GM21447 (cell line): ENCODE results near the gene KCNJ12.
"Not testable (repeated sequence)": the region's sequence is repeated elsewhere in the genome, so short reads cannot be mapped to it uniquely, and the experiment has no call there.

Source experiments
- ATAC-seq: cut with Tn5 transposase; IDR thresholded peaks from one replicate; pipeline ENCODE4 v1.9.1; 2021; ENCODE audit not compliant: unreplicated experiment

Gene KCNJ12

DNA sequence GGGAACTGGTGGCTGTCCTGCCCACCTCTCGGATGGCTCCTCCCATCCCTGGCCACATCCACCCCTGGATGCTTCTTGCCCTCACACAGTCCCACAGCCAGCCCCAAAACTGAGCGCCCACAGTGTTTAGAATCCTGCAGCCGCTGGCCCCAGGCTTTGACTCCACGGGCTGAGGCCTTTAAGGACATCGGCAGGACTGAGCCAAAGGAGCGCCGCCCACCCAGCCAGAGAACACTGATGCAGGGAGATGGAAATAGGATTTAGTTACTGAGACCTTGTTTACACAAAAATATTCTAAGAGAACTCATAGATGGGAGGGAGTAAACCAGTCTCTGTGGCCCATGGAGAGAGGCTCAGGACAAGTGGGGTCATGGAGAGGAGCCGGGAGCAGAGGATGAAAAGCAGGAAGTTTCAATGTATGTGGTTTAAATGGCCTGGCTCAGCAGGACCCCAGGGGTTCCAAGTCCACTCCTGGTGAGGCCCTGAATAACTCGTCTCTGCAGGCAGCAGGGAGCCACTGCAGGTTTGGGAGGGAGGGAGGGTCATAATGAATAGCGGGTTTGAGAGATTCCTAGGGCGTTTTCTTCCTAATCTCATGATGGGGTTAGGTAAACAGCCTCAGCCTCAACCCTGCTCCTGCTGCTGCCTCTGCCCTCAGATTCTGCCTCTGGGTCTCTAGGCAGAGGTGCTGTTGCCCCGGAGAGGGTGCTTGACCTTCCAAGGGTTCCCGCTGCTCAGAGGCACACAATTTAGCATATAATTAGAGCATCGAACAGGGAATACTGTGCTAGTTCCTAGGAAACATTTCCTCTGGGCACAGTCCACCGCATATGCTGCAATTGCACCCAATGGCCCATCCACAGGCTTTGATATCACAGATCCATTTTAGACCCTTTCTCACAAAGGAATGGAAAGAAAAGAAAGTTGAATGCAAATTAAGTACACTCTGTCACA, 61.0 kb downstream of the KCNJ12 start:
- not testable (repeated sequence) for ATAC-seq

DNA sequence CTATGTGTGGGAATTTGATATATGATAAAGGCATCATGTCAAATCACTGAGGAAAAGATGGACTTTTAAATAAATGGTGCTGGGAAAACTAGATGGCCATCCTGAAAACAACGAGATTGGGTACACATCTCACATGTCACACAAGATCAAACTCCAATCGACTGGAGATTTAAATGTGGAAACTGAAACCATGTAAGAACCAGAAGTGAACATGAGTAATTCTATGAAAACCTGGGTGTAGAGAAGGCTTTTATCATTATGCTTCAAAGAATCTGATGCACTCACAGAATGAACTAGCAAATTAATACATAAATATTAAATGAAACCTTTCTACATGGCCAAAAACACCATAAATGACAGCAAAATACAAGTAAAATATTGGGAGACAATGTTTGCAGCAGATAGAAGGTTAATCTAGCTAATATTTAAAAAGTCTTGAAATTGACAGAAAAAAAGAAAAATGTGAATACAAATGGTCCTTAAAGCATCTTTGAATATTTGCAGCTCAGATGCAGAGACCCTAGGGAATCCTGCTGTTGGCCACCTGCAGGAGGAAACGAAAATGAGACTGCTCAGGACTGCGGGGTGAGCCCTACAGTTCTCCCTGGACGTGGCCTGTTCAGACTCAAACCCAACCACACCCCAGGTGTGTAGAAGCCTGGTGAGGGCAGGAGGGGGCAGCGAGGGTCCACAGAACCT, 62.3 kb downstream of the KCNJ12 start:
- ATAC-seq: not testable (repeated sequence)

DNA sequence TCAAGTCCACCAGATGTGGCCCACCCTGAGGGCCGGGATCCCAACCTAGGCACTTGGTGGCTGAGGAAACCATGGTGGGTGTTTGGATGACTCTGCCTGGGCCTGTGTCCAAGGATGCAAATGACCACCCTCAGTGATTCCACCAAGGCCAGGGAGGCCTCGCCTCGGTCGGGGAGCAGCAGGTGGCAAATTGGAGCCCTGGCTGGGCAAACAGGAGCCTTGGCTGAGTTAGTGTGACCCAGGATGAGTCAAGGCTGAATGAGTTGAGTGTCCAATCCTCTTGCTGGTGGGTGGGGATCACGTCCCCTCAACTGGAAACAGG, 62.8 kb downstream of the KCNJ12 start:
- ATAC-seq: not testable (repeated sequence)

DNA sequence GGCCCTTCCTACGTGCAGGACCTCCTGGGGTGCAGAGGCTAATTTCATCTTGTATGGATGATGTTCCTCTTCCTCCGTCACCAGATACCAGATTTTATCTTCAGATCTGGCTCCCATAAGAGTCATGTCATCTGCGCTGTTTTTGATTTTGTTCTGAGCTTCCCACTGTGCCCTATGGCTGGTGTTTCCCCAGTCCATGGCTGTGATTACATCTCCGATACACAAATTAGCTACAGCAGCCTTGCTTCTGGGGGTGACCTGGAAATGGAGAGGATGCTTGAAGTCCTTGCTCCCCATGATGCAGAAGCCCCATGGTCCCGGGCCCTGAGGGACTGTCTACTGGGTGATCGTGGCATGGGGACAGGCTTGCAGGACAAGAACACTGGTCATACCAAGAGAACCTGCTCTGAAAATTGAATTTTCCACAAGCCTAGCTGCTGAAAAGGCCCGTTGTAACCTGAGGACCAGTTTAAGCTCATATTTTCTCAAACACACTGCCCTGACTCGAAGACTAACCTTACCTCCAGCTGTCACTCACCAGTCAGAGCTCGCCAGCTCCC, 69.0 kb downstream of the KCNJ12 start:
- no peak for ATAC-seq

DNA sequence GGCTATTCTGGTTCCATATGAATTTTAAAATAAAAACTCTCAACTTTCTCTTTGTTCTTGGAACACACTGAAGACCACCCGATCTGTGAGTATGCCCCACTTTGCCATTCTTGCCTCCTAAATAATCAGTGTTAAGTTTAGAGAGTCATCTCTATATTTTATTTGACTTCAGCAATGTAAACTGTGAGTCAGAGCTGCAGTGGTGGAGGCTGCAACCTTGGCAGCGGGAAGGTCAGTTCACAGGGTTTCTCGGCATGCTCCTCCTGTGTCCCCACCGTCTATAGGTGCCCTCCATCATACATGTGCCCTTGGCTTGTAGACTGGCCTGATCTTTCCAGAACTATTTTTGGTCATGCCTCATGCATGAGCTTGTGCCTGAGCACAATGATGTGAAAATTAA, 71.4 kb downstream of the KCNJ12 start:
- not testable (repeated sequence) for ATAC-seq

DNA sequence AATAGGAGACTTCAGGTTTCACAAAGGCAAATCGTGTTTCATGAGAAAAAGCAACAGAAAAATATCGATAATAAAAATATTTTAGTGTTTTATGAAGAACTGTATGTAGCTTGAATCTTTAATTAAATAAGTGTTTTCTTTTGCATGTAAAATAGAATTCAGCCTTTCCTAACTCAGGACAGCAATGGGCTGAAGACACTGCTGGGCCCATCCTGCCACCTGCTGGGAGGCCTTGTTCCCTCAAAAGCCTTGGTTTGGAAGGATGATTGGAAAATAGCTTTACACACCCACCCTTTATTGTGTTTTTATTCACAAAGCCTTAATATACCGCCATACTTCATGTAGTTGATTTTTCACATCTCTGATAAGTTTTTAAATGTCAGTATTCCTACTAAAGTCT, 73.7 kb downstream of the KCNJ12 start:
- not testable (repeated sequence) for ATAC-seq

DNA sequence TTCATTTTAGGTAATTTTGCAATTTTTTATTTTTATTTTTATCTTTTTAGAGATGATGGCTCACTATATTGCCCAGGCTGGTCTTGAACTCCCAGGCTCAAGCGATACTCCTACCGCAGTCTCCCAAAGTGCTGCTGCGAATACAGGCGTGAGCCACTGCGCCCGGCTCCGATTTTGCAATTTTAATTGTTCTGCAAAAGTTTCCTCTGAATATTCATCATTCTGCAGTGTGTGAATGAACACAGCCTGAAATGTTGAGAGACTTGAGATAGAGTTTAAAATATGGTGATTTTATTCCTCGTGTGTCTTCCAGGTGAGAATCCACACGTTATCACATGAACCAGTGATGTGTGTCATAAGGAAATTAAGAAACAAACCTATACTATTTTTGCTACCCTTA, 75.8 kb downstream of the KCNJ12 start:
- no peak for ATAC-seq

DNA sequence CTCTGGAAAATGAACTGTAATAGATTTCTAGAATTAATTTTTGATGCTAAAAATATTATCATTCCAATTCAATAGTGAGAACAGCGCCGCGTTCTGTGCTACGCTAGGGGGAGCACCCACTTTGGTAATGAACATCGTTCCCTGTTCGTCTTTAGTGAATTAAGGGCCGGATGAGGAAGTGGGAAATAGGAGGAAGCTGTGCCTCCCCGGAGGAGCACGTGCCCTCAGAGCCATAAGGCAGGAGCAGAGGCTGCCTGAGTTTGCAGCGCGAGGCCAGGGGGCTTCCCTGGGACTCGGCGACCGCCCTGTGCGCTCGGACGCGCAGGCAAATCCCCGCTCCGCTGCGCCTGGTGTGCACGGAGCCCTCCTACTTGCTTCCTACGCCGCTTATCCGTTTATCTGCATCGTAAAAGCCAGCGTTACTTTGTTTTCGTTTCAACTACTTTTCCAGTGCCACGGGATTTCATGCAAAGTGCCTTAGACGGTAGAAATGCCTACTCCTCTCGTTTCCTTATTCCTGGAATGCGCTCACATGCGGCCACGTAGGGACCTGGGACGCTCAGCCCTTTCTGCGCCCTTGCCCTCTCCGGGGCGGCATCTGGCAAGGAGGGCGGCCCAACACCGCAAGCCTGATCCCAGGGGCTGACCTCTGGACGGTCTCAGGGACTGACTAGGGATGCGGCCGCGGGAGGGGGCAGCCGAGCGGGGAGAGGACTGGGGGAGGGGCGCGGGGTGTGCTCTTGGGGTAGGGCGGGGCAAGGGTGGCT, 76.4 kb downstream of the KCNJ12 start:
- ATAC-seq: no peak

DNA sequence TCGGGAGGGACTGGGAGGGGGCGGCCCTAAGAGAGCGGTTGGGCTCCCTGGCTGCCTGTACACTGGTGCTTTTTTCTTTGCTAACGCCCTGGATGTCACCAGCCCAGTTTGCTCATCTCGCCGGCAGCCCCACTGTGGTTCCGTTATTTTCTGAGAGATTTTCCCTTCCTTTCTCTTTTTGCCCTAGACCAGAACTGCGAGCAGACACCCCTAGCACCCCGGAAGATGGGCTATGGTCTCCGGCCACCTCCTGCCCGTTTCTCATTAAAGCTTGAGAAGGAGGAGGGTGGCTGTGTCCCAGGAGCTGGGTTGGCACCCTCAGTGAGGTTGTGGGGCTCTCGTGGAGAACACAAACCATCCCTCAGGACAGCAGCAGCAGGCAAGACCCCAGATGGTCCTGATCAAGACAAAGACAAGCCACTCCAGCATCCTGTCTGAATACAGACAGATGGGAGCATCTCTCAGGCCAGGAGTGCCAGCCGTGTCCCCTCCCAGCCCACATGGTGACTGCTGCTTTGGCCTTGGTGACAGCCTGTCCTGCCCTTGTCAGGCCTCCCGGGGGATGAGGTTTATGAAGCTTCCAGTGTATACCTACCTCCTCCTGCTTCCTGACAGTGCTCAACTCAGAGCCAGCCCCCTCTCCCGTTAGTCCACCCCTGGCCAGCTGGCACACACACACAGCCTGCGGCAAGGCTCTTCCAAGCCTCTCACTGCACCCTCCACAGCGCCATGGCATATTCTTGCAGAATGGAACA, 77.2 kb downstream of the KCNJ12 start:
- ATAC-seq: no peak

DNA sequence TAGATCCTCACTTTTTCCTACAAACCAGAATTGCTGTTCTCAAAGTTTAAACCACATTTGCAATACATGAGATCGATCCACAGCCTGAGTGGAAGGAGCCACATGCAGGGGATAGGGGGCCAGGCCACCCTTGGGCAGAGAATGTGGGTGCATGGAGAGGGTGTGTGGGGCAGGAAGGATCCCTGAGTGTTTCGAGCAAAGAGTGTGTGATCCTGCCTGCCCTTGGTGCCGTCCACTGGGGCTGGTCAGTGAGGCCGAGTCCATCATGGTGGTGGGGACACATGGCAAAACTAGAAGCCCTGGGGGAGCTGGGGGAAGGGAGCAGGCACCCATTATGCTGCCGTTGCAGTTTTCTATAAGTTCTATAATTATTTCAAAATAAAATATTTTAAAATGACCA, 77.8 kb downstream of the KCNJ12 start:
- ATAC-seq: not testable (repeated sequence)

DNA sequence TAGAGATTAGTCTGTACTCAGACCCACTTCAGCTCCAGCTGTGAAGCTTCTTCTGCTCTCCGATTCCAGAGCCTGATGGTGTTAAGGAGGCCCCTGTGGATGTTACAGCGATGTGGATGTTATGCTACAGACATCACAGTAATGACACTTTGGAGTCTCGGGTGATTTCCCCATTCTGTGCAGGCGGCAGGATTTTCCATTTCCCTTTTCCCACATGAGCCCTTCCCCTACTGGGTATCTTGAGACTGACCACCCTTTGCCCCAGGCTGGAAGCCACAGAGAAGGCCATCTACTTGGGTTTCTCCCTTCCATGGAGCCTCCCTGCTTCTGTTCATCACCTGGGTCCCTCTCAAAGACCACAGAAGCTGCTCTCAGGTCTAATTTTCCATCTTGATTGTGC, 78.3 kb downstream of the KCNJ12 start:
- ATAC-seq: no peak

DNA sequence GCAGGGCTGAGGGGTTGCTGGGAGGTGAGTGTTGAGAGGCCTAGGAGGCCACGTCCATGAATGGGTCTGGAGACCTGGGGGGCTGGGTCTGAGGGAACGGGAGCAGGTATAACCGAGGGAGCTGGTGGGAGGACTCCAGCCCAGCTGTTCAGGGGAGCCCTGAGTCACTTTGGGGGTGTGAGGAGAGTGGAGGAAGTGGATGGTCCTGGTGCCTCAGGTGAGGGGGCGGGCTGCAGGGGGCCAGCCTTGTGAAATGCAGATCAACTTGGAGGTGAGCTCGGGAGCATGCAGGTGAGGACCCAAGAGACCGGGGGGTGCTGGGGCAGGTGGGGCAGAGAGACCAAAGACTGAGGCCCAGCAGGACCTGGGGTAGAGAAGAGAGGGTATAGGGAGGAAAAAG, 79.6 kb downstream of the KCNJ12 start:
- no peak for ATAC-seq

DNA sequence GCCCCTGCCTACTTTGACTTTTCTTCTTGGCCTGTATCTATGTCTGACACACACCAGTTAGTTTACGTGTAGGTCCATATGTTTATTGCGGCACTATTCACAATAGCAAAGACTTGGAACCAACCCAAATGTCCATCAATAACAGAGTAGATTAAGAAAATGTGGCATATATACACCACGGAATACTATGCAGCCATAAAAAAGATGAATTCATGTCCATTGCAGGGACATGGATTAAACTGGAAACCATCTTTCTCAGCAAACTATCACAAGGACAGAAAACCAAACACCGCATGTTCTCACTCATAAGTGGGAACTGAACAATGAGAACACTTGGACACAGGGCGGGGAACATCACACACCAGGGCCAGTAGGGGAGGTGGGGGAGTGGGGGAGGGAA, 80.3 kb downstream of the KCNJ12 start:
- not testable (repeated sequence) for ATAC-seq

DNA sequence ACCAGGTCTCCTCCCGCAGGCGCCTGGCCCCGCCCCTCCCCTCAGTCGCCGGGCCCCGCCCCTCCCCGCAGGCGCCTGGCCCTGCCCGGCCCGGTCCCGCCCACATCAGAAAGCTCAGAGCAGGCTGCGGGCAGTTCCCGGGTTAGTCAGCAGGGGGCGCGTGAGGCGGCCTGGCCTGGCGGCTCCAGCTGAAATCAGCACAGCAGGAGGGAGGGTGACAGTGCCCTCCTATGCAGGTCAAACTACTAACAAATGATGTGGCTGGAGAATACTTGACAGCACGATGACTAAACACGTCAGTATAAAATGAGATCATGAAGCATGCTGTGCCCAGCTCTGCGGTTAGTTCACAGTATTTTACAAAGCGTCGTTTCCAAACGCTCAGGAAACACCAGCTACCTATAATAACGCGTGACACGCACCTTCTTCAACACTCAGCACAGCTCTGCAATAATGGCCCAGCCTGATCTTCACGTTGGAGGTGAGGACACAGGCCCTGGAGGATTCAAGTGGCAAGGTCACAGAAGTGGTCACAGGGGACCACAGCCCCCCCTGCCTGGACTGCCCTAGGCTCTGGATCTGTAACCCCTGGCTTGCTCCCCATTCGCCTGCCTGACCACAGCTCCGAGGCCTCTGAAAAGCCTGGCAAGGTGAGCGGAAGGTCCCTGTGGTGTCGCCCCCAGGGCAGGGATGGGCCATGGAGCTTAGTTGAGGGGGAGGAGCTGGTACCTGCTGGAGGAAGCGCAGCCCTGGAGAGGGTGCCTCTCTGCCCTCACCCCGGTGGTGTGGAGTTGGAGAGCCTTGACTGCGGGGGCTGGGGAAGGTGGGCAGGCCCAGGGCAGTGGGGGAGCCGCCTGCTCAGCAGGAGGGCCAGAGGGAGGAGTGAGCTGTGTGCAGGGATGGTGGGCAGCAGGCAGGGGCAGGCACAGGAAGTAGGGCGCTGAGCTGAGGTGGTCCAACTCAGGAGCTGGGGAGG, 81.2 kb downstream of the KCNJ12 start:
- peak; percentile 81 for ATAC-seq

DNA sequence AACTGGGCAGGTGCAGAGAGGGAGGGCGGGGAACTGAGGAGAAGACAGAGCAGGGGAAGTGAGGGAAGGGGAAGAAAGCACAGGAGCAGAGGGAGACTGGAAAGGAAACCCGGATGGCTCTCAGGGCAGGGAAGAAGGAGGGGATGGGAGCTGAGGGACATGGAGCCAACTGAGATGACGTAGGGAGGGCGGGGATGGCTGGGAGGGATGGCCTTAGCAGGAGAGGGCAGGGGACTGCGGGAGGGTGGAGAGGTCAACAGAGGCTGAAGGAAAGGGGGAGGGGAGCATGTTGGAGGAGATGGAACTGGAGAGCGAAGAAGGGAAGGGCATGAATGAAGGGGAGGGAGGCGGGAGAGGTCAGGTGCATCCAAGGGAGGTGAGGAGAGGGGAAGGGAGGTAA, 81.9 kb downstream of the KCNJ12 start:
- no peak for ATAC-seq

DNA sequence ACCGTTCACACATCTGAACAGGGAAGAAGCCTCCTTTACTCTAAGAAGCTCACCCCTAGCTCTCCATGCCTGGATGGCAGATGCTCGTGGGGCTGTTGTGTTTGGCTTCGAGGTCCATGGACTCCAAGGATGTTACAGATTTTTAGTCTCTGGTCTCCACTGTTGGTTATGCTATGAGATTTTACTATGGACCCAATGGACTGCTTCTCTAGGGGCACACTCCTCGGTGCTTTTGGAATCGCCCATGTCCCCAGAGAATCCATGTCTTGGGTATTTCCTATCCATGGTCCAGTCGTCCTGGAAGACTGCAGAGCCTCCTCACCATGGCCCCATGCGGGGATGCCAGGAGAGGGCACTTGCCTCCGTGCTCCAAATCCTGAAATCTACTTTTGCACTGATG, 83.4 kb downstream of the KCNJ12 start:
- no peak for ATAC-seq

DNA sequence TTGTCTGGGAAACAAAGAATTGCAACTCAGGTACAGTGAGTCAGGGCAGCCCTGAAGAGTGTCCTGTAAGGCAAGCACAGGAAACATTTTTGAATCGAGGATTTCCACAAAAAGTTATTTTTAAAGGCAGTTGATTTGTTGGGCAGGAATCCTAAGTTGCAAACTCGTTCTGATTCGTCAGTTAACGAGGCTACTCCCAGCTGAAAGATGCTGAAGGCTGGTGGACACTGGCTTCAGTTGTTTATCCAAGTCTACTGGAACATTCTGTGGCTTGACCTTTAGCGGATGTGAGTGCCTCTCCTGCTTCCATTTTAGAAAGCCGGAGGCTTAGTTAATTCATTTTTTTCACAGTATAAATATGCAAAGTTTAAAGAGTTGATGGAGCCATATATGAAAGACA, 84.2 kb downstream of the KCNJ12 start:
- ATAC-seq: no peak

DNA sequence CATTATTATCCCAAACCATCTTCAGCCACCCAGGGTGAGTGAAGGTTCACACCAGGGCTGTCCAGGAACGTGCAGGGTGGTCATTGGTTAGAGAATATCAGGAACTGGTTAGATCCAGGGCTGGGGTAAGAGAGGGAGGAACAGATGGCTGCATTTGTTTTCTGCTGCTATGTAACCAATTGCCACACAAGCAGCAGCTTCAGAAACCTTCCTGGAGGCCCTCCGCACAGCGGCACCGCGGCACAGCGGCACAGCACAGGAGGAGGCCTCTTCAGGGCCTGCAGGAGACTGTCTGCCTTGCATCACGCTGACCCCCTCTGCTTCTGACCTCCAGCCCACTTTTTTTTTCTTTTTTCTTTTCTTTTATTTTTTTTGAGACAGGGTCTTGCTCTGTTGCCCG, 86.1 kb downstream of the KCNJ12 start:
- no peak for ATAC-seq

DNA sequence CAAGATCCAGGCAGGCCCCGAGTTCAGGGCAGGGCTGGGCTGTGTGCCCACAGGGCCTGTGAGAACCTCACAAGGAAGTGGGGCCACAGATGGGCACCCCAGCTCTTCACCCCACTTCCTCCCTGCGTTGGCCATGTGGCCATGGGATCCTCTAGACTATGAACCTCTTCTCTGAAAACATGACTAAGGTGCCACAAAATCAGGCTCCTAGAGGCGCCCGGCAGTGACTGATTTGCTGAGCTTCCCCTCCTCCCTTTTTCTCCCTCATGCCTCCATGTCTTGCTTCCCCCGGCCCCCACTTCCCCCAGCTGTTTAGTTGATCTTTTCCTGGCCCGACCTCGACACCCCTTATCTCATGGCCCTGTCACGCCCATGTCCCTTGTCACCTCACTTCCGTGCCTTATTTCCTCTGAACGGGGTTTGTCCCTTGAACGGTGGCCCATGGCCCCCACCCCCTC, 87.1 kb downstream of the KCNJ12 start:
- no peak for ATAC-seq
